Measurements from ENCODE around the gene BRAF.
"Not testable (repeated sequence)": the region's sequence is repeated elsewhere in the genome, so short reads cannot be mapped to it uniquely, and the experiment has no call there.

BRAF gene

DNA sequence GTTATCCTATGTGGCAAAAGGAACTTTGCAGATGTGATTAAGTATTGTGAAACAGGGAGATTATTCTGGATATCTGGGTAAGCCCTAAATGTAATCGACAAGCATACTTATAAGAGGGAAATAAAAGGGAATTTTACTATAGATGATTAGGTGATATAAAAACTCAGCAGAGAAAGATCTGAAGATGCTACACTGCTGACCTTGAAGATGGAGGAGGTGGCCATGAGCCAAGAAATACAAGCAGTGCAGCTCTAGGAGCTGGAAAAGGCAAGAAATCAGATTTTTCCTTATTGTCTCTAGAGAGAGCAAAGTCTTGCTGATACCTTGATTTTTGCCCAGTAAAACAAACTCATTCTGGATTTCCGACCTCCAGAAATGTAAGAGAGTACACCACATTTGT is 67.7 kb downstream of the BRAF start:
- no peak for DNase-seq (ENCODE audit: extremely low spot score)
- POLR2A ChIA-PET = no interaction called here
- TF ChIP-seq, protein P1, sequence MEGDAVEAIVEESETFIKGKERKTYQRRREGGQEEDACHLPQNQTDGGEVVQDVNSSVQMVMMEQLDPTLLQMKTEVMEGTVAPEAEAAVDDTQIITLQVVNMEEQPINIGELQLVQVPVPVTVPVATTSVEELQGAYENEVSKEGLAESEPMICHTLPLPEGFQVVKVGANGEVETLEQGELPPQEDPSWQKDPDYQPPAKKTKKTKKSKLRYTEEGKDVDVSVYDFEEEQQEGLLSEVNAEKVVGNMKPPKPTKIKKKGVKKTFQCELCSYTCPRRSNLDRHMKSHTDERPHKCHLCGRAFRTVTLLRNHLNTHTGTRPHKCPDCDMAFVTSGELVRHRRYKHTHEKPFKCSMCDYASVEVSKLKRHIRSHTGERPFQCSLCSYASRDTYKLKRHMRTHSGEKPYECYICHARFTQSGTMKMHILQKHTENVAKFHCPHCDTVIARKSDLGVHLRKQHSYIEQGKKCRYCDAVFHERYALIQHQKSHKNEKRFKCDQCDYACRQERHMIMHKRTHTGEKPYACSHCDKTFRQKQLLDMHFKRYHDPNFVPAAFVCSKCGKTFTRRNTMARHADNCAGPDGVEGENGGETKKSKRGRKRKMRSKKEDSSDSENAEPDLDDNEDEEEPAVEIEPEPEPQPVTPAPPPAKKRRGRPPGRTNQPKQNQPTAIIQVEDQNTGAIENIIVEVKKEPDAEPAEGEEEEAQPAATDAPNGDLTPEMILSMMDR (IDR thresholded peaks at IDR 0.05; ENCODE audit: control extremely low read depth, extremely low read depth, low read depth, missing control alignments) = no peak
- CTCF ChIA-PET = interaction anchor here (2.0 kb wide), 1 partner anchor 45 kb away, joined by 6 read pairs; no protein-coding TSS in a partner anchor

DNA sequence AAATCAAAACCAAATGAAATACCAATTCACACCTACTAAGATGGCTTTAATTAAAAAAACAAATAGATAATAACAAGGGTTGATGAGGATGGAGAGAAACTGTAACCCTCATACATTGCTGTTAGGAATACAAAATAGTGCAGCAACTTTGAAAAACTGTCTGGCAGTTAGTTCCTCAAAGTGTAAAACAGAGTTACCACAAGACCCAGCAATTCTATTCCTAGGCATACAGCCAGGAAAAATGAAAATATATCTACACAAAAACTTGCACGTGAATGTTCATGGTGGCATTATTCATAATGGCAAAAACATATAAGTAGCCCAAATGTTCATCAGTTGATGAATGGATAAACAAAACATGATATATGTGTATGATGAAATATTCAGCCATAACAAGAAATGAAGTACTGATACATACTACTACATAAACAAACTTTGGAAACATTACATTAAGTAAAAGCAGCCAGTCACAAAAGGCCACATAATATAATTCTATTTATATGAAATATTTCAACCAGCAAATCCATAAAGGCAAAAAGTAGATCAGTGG is 83.5 kb downstream of the BRAF start:
- POLR2A ChIA-PET = no interaction called here
- CTCF ChIA-PET = no interaction called here
- DNase-seq (ENCODE audit: extremely low spot score) = no peak
- TF ChIP-seq, protein P1 (IDR thresholded peaks at IDR 0.05; ENCODE audit: control extremely low read depth, extremely low read depth, low read depth, missing control alignments) = no peak

DNA sequence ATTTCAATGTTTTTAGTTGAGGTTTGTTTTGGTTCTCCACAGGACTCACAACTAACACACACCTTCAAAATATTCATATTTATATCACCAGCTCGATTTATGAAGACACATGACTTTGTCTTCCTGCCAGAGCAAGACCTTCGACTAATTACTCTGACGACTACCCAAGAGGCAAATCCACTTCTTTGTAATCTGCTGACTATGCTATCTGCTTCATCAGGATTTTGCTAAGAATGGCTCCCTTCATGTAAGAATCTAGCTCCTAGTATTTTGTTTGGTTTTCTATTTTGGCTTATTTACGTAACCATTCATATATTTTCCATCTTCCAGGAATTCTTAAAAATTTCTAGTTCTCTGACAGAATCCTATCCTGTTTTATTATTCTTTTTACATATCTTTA is 93.0 kb downstream of the BRAF start:
- ChIA-PET POLR2A (no interaction called here), CTCF (interaction anchor here (1.7 to 3.7 kb wide), 2 partner anchors 21 to 67 kb away, joined by 3 to 21 read pairs; no protein-coding TSS in a partner anchor)
- TF ChIP-seq, protein P1 (IDR thresholded peaks at IDR 0.05; ENCODE audit: control extremely low read depth, extremely low read depth, low read depth, missing control alignments) = no peak
- no peak for DNase-seq (ENCODE audit: extremely low spot score)

DNA sequence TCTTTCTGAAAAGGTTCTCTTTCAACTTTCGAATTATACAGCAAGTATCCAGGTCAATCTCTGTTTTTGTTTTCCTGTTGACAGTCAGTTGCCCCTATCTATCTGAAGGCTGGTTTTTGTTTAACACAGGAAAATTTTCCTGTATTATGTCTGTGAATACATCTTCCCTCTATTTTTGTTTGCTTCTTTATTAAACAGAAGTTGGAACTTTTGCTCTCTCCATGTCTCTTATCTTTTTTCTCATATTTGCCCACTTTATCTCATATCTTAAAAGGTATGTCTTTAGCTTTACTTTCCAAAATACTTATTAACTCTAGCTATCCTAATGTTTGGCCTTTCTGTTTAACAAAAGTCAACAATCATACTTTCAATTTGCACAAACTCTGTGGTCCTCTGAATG is 95.0 kb downstream of the BRAF start:
- ChIA-PET POLR2A (no interaction called here), CTCF (interaction anchor here (3.7 kb wide), 1 partner anchor 19 kb away, joined by 21 read pairs; no protein-coding TSS in a partner anchor)
- TF ChIP-seq, protein P1 (IDR thresholded peaks at IDR 0.05; ENCODE audit: control extremely low read depth, extremely low read depth, low read depth, missing control alignments) = no peak
- no peak for DNase-seq (ENCODE audit: extremely low spot score)

DNA sequence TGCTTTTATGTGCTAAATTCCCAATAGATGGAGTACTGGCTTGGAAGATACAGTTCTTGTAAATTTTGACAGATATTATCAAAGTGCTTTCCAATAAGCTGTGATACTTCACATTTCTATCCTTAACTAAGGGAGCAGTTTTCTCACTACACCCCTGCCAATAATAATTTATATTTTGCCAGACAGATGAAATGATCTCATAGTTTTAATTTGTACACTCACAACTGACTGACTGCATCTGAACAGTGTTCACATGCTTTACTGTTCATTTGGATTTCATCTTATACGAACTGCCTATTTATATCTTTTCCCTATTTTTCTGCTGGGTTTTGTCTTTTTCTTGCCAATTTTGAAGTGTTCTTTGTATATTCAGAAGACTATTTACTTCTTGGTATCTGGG is 96.0 kb downstream of the BRAF start:
- no peak for DNase-seq (ENCODE audit: extremely low spot score)
- TF ChIP-seq, protein P1 (IDR thresholded peaks at IDR 0.05; ENCODE audit: control extremely low read depth, extremely low read depth, low read depth, missing control alignments) = no peak
- CTCF ChIA-PET = interaction anchor here (3.7 kb wide), 1 partner anchor 18 kb away, joined by 21 read pairs; no protein-coding TSS in a partner anchor
- POLR2A ChIA-PET = no interaction called here

DNA sequence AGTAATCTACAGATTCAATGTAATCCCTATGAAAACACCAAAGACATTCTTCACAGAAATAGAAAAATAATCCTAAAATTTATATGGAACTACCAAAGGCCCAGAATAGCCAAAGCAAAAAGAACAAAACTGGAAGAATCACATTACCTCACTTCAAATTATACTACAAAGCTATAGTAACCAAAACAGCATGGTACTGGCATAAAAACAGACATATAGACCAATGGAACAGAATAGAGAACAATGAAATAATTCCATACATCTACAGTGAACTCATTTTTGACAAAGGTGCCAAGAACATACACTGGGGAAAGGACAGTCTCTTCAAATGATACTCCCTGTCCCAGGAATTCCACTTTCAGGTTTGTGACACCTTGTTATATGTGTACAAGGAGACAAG is 107.3 kb downstream of the BRAF start:
- DNase-seq (ENCODE audit: extremely low spot score); POLR2A ChIA-PET: not testable (repeated sequence)
- CTCF ChIA-PET = interaction anchor here (1.2 kb wide), 1 partner anchor 193 kb away, joined by 5 read pairs; no protein-coding TSS in a partner anchor

DNA sequence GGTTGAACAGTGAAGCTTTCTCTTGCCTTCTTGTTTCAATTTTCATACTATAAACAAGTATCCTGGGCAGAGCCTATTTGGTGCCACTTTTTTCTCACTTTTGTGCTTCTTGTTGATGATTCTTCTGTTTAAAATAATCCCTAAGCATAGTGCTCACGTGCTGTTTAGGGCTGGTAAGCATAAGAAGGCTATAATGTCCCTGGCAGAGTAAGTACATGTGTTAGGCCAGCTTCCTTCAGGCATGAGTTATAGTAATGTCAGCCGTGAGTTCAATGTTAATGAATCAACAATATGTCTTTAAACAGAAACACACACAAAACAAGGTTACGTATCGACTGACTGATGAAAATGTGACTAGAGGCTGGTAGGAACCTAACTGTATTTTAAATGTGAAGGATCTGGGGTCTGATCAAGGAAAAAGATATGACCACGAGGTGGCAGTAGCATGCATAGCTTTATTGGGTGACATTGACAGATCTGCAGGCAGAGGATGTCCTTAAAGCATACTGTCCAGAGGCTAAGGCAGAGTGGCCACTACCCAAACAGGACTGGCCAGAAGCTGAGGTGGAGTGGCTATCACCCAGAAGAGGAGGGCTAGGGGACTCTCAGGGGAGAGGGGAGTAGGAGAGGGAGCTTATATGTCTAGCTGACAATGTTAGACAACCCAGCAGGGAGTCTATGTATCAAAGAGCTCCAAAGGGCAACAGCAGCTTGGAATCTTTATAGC is 113.7 kb downstream of the BRAF start:
- ChIA-PET CTCF (interaction anchor here (0.7 to 5.3 kb wide), 54 partner anchors 8 to 839 kb away, joined by 3 to 118 read pairs (median 4); partner anchors contain the start of genes BRAF and MRPS33), POLR2A (no interaction called here)
- DNase-seq (ENCODE audit: extremely low spot score) = peak; percentile 43
- TF ChIP-seq, protein P1 (IDR thresholded peaks at IDR 0.05; ENCODE audit: control extremely low read depth, extremely low read depth, low read depth, missing control alignments) = peak; percentile 74

Measured in GM10248 (cell line).